GM21825 (cell line): ENCODE data around the gene SPATA3.
A peak's percentile ranks its signal among the peaks of the same experiment; 100 is the strongest.
"Not testable (repeated sequence)": the region's sequence is repeated elsewhere in the genome, so short reads cannot be mapped to it uniquely, and the experiment has no call there.

Experiments used
- ATAC-seq: cut with Tn5 transposase; IDR thresholded peaks from one replicate; pipeline ENCODE4 v1.9.1; 2021; ENCODE audit warnings: mild to moderate bottlenecking, moderate library complexity; ENCODE audit not compliant: unreplicated experiment

SPATA3 gene

DNA sequence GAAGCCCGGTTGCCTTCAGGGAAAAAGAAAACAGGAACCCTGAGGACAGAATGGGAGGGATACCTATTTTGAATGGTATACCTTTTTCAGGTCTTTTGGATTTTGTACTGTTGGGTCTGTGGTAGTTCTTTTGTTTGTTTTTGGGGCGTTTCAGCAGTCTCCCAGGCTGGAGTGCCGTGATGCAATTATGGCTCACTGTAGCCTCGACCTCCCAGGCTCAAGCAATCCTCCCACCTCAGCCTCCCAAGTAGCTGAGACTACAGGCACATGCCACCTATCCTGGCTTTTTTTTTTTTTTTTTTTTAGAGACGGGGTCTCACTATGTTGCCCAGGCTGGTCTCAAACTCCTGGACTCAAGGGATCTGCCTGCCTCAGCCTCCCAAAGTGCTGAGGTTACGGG is 27.6 kb upstream of the SPATA3 start:
- not testable (repeated sequence) for ATAC-seq

DNA sequence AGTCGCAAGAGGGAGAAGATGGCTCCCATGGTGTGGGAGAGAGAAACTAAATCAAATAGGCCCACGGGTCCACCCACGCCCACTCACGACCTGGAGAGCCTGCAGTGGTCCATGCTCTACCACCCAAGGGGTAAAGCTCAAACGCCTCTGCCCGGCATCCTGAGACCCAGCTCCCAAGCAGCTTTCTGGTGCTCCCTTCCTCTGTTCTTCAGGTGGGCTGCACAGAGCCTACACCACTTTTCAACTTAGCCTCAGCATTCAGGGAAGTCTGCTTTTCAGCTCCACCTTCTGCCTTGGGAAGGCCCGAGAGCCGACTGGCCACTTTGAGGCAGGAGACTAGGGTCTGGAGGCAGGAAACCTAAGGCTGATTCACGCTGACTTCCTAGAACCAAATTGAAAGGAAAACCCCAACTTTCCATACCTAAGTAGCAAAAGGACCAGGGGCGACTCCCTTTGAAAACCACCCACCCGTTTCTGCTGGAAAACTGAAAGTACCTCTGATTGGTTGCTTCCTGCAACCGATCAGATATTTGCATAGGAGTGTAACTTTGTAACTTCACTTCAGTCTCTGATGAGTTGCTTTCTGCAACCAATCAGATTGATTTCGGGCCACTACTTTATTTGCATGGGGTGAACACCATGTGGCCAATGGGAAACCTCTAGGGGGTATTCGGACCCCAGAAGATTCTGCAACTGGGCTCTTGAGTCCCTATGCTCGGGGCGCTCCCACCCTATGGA is 26.8 kb upstream of the SPATA3 start:
- ATAC-seq, result no peak

DNA sequence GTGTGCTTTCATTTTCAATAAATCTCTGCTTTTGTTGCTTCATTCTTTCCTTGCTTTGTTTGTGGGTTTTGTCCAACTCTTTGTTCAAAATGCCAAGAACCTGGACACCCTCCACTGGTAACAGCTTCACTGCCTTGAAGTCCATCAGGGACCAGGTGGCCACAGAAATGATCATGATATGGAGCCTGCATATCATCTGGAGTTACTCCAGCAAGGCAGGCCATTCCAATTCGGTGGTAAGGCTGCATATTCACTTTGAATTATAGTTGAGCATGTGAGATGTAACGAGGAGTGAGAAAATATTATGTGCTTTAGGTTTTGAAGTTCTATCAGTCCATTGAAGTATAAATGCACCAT is 26.3 kb upstream of the SPATA3 start:
- ATAC-seq, result no peak

DNA sequence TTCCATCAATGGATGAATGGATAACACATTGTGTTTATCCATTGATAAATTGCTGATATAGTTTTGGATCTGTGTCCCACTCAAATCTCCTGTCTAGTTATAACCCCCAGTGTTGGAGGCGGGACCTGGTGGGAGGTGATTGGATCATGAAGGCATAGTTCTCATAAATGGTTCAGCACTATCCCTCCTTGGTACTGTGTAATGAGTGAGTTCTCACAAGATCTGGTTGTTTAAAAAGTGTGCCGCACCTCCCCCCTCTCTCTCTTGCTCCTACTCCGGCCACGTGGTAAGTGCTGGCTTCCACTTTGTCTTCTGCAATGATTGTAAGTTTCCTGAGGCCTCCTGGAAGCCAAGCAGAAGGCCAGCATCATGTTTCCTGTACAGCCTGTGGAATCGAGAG is 23.9 kb upstream of the SPATA3 start:
- no peak for ATAC-seq

DNA sequence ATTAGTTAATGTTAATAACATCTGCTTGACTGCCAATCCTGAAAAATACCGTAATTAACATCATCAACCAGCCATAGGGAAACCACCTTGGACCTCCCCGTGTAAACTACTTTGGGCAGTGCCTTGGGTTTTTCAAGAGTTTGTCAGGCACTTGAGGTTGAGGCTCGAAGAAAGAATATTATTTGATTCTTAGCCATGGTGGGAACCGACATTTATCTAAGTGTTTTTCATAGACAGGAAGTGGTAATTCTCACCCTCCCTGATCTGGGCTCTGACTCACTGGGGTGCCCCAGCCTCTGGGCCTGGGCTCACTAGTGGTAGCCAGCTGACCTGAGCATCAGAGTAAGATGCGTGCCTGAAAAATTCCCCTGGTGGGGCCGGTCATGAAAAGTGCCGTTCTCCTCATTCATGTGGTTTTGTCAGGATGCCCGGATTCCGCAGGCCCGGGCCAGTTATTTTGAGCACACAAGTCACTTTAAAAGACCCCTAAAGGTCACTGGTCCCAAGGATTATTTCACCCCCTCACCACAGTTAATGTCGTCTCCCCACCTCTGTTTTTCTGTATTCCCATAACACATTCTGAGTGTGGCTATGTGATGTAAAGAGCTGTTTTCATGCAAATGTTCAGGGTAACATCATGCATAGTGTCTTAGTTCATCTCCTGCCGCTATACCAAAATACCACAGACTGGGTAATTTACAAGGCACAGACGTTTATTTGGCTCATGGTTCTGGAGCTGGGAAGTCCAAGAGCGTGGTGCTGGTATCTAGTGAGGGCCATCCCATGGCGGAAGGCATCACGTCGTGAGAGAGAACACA is 21.6 kb upstream of the SPATA3 start:
- ATAC-seq, result peak; percentile 85

DNA sequence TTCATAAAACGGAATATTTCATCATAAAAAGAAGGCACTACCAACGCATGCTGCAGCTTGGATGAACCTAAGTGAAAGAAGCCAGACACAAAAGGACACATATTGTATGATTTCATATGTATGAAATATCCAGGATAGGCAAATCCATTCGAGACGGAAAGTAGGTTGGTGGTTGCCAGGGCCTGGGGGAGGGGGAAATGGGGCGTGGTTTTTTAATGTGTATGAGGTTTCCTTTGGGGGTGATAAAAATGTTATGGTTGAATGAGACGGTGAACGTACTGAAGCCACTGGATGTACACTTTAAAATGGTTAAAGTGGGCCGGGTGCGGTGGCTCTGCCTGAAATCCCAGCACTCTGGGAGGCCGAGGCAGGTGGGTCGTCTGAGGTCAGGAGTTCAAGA is 20.0 kb upstream of the SPATA3 start:
- no peak for ATAC-seq

DNA sequence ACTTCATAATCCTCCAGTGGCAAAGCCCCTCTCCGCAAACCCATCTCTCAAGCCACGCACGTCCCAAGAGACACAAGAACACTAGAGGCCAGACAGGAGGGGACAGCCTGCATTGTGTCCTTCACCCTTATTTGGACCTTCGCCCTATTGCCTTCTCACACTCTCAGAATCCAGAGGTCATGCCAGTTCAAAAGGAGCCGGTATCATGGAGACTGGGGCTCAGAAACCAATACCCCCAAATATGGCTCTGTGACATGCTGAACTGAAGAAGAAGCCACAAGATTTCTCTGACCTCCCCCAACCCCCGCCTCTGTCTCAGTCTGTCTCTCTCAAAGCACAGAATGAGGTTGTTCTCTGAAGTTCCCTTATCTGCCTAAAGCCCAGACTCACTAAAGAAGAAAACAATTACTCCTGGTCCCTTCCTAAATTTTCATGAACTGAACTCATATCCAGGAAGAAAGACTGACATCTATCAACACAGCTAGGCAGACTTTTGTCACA is 19.2 kb upstream of the SPATA3 start:
- no peak for ATAC-seq

DNA sequence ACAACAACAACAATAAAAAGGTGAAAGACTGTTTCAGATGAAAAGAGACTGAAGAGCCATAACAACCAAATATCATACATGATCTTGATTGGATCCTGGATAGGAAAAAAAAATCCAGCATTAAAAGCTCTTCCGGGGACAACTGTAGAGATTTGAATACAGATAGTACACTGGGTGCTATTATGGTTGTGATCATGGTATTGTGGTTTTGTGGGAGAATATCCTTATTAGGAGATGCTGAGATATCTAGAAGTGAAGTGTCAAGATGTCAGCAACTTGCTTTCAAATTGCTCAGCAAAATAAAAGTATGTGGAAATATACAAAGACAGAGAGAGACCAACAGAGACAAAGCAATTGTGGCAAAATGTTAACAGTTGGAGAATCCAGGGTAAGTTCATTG is 15.5 kb upstream of the SPATA3 start:
- ATAC-seq, result no peak

DNA sequence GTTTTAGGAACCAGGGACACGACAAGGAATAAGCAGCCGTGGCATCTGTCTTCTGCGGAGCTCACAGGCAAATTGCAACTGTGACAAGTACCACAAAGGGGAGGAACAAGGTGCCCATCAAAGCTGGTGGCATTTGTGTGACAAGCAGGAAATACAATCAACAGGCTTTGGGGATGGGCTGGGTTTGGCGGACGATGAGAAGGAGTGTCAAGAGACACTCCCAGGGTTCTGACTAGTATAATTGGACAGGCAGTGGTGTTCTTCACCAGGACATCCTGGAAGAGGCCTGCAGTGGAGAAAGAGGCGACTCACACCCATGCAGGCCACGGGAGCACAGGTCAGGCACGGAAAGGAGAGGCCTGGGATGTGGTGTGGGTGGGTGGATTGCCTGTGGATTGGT is 14.2 kb upstream of the SPATA3 start:
- ATAC-seq, result no peak

DNA sequence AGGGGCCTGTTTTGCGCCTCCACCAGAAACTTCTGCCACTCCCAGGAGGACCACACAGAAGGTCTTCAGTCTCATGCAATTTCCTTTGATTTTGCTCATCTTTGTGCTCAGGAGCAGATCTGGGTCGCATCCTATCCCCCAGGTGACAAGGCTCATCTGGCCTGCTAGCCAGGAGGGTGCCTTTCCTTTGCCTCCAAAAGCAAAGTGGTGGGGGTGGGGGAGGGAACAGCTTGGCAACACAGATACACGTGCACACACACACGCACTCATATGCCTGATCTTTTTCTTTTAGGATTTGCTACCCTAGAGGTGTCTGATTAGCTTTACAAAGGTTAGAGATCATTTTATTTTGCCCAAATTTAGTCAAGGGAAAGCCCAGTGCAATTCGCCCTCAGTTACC is 13.8 kb upstream of the SPATA3 start:
- ATAC-seq, result no peak

DNA sequence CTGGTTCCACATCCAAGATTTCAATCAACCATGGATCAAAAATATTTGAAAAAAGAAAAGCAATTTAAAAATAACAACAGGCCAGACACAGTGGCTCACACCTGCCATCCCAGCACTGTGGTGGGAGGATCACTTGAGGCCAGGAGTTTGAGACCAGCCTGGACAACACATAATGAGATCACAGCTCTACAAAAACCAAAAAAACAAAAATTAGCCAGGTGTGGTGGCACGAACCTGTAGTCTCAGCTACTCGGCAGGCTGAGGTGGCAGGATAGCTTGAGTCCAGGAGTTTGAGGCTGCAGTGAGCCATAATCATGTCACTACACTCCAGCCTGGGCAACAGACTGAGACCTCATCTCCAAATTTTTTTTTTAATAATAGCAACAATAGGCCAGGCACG is 13.4 kb upstream of the SPATA3 start:
- no peak for ATAC-seq

DNA sequence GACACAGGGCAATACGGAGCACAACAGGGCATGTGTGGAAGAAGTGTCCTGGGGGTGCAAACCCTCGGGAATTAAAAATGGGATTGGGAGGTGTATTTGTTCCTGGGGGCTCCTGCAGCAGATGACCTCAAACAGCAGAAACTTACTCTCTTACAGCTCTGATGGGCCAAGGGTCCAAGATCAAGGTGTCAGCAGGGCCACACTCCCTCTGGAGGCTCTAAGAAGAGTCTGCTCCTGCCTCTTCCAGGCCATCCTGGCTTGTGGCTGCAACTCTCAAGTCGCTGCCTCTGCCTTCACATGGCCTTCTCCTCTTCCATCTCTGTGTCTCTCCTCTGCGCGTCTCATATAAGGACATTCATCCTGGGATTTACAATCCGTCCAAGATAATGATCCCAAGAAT is 12.4 kb upstream of the SPATA3 start:
- no peak for ATAC-seq

DNA sequence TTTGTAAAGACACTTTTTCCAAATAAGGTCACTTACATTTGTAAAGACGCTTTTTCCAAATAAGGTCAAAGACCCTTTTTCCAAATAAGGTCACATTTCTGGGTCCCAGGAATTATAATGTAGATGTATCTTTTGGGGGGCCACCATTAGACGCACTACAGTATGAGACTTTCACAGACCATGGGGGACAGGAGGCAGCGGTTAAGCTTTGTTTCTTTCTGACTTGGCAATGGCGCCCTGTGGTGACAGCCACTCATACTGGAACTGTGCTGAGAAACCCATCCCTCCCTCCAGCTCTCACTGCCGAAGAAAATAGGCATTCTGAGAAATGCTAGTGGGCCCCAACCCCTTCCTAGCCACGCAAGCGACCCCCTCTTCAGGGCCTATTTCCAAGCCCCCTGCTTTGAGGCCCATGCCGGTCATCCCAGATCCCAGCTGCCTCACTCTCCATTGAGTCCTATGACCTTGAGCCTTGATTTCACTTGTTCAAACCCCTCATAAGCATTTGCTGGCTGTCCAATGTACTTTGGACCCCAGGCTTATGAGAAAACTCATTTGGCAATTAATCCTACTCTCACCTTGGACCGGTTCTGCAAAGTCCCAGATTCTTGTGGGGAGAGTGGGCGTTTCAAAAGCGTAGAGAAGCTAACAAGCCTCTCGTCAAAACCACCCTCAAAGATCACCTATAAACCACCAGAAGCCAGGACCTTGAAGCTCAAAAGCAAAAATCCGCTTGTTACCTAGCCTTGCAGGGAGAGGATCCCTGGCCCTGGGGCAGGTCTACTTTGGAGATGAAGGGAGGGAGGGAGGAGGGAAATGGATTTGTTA is 11.3 kb upstream of the SPATA3 start:
- ATAC-seq, result peak; percentile 70

DNA sequence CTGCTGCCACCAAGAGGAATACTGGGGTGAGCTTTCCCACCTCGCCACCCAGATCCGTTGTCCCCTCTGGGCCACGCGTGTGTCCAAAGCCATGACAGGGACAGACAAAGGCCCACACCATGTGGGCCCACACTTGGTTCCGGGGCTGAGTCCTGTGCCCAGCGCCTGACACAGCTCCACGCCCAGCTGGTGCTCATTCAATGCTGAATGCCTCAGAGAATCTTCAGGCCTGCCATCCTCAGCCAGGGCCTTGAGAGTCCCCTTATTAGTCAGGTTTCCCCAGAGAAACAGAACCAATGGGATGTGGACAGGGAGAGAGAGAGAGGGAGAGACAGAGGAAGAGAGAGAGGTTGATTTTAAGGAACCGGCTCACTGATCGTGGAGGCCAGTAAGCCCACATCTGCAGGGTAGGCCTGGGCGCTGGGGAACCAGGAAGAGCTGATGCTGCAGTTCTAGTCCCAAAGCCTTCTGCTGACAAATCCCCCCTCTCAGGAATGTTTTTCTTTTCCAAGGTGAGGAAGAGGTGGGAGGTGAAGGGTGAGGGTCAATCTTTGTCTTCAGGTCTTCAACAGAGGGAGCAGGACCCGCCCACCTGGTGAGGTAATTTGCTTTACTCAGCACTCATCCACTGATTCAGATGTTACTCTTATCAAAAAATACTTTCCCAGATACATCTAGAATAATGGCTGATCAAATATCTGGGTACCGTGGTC is 10.2 kb upstream of the SPATA3 start:
- no peak for ATAC-seq

DNA sequence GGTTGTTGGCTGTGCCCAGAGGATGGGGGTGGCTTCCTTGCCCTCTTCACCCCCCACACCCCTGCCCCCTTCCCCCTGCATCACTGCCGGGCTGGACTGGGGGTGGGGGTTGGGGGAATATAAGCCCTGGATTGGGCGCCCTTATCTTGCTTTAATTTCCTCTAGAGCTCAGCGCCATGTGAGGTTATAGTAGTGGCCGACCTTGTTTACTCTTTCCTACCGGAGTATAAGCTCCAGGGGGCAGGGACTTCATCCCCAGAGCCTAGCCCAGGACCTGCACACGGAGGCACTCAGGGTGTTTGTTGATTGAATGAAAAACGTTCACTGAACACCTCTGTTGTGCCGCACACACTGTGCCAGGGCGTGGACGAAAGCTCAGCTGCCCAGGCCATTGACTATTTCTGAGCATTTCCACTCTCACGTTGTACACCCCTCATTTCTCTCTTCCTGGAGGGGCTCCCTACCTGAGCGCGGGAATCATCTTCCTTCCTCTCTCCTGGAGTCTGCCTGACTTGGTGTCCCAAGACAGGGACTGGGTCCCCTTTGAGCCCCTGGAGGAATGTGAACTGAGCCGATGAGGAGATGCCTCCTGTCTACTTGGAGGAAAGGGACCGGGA is 9.3 kb upstream of the SPATA3 start:
- no peak for ATAC-seq

DNA sequence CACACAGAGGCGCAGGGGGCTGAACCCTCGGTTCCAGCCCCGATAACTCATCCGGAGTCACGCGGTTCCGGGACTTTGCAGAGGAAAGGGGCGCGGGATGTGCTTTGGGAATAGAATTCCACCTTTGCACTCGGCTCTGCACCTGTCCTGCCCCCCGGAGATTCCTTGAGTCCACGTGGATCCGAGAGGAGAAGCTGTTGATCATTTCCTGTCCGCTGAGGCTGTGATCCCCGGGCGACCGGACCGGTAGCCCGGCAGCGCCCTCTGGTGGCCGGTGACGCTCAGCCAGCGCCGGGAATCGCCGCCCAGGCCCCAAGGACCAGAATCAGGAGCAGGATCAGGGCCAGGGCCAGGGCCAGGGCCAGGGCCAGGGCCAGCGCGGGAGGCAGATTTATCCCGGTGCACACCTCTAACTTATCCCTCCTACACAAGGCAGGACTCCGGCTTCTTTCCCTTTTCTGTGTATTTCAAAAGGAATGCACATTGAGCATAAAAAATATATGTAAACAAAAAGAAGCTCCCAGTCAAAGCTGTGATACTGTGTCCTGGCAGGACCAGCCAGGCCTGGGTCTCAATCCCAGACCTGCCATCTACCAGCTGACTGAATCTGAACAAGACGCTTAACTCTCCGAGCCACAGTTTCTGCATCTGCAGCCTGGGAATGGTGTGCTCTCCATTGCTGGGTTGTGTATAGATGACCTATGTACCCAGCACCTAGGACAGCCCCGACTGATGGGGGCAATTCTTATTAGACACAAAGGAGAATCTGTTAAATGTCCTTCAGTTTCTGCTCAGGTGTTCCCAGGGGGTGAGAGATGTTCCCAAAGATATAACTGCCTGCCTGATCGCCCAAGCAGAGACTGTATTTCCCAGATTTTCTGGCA is 8.5 kb upstream of the SPATA3 start:
- ATAC-seq, result peak; percentile 40

DNA sequence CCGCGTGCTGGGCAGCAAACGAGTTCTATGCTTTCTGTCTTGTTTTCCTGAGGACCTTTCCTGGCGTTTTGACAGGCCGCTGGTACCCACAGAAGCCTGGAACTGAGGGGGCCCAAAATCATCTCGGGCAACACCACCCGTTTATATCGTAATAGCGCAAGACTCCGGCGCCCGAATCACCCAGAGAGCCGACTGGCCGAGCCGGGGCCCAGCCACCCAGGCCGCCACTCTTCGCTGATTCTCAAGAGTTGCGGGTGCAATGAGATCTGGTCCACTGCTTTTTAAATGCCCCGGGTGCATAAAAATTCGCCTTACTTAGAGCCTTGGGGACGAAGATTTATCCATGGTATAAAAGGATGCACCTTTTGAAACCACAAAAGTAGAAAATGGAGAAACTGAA is 6.2 kb upstream of the SPATA3 start:
- ATAC-seq, result no peak

DNA sequence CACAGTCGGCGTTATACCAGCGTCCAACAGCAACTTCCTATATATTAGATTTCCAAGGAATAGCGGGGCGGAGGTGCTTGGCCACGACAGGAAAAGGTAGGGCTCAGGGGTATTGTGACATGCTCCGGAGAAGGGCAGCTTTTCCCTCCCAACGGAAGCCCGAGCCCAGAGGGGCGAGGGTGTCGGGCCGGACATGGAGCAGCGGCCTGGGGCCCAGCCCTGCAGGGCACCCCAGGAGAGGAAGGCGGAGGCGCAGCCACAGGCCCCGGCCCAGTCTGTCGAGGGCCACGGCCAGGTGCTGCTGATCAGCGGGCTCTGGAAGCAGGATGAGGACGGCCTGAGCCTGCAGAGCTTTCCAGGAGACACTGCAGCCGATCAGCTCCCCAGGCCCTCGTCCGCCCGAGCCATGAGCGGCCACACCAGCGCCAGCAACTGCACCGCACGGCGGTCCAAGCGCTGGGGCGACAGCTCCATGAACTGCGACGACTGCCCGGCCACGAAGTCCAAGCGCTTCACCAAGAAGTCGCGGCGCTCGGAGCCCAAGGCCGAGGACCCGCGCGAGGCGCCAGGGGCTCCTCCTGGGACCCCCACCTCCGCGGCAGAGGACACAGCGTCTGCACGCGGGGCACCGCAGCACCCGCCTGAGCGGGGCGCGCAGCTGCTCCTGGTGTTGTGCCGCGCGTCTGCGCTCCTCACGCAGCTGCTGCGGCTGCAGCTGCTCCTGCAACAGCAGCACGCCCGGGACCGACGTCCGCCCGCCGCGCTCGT is 5.6 kb upstream of the SPATA3 start:
- no peak for ATAC-seq

DNA sequence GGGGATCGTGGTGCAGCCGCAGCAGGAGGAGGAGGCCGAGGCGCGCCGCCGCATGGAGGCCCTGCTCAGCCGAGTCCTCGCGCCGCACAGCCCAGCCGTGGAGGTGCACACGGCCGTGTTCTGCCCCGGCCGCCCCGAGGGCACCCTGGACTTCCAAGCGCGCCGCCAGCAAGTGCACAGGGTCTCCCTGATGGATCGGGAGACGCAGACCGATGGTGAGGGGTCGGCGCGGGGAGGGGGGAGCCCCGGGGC is 5.1 kb upstream of the SPATA3 start:
- ATAC-seq, result no peak
